K562 (cell line): ENCODE results near the gene PAIP2. TPM values are rescaled to one million over a fixed set of nuclear protein-coding genes. Genes with fewer than 3 reads are reported as not detected.
A peak's percentile ranks its signal among the peaks of the same experiment; 100 is the strongest.

ENCODE experiments used
- ATAC-seq: fragments of 200-7000 bp; cut with Tn5 transposase; 3 replicates; pipeline ENCODE4 v1.9.1; 2020; ENCODE audit warnings: moderate library complexity
- BruUV-seq: library from RNA; stranded (reverse); fragments of 400-500 nt; replicated peaks from 2 replicates; lab custom pipeline; 2021; lab: Mats Ljungman, UMichigan
- CTCF ChIA-PET: fragments of 300-600 bp; formaldehyde crosslinking; extraction: SDS; loops from one replicate; lab custom pipeline; 2021; ENCODE audit warnings: low intra/inter-chr PET ratio; lab: Yijun Ruan, JAX
- POLR2A ChIA-PET: fragments of 300-600, 350-650 bp; sonication (Branson Sonifier 250); formaldehyde crosslinking; extraction: SDS; loops from one replicate; lab custom pipeline; 2021; ENCODE audit warnings: antibody characterized with exemption, inconsistent platforms; lab: Yijun Ruan, JAX
- DNase-seq, 4 experiments: peaks; one replicate each; pipeline versions ENCODE4 v3.0.0 to v3.0.0-alpha.2; 2011 to 2018; ENCODE audit warnings: low spot score in 3 of 4, mixed read lengths in 3 of 4; ENCODE audit errors: extremely low read depth in 1 of 4
- FAIRE-seq: peaks from 2 replicates; lab custom pipeline; 2011; peaks lifted over from hg19 to GRCh38; lab: Jason Lieb, UNC
- H2AFZ ChIP-seq: 2 replicates; pipeline ENCODE4 v1.6.0; 2011; ENCODE audit warnings: low read depth, low read length, control low read depth, inconsistent platforms
- H3K27ac ChIP-seq: fragments of 200-600 bp; 3 replicates; pipeline ENCODE4 v1.8.0; 2011; ENCODE audit warnings: low read depth, mild to moderate bottlenecking, control low read depth, inconsistent platforms, low read length, moderate library complexity, mixed read lengths; ENCODE audit errors: extremely low read depth
- H3K27me3 ChIP-seq, 2 experiments: fragments of 300-600 bp in 1 of 2; 2 replicates in 1 of 2; 3 replicates in 1 of 2; pipeline versions ENCODE4 v1.6.0 to v1.8.0; 2011; ENCODE audit warnings: inconsistent platforms in 2 of 2, low read length in 2 of 2, mild to moderate bottlenecking in 1 of 2, mixed read lengths in 1 of 2, moderate library complexity in 1 of 2; ENCODE audit not compliant: control insufficient read depth in 2 of 2, insufficient read depth in 2 of 2
- H3K36me3 ChIP-seq: fragments of 300-600 bp; 3 replicates; pipeline ENCODE4 v1.8.0; 2011; ENCODE audit warnings: mild to moderate bottlenecking, low read length, inconsistent platforms; ENCODE audit not compliant: control insufficient read depth, insufficient read depth
- H3K4me1 ChIP-seq, 2 experiments: fragments of 200-600 bp in 1 of 2; replicated peaks in 1 of 2; 2 replicates in 1 of 2; 3 replicates in 1 of 2; pipeline versions ENCODE4 v1.5.1 to v1.8.0; 2011; ENCODE audit warnings: inconsistent platforms in 2 of 2, low read length in 2 of 2, mild to moderate bottlenecking in 1 of 2, mixed read lengths in 1 of 2, moderate library complexity in 1 of 2; ENCODE audit not compliant: control insufficient read depth in 2 of 2, insufficient read depth in 2 of 2
- H3K4me2 ChIP-seq: 2 replicates; pipeline ENCODE4 v1.6.1; 2011; ENCODE audit warnings: low read length, control low read depth, inconsistent platforms, mixed read lengths; ENCODE audit not compliant: insufficient read depth
- H3K4me3 ChIP-seq: fragments of 200-600 bp; sonication (generic), shearing (Covaris generic); 2 replicates; pipeline ENCODE4 v1.5.1; 2016; ENCODE audit warnings: control low read depth, inconsistent platforms
- H3K79me2 ChIP-seq: fragments of 200-600 bp; 3 replicates; pipeline ENCODE4 v1.8.0; 2011; ENCODE audit warnings: low read length, inconsistent platforms; ENCODE audit not compliant: control insufficient read depth, insufficient read depth
- H3K9ac ChIP-seq, 2 experiments: 2 replicates each; pipeline versions ENCODE4 v1.6.0 to v1.6.1; 2011; ENCODE audit warnings: low read depth in 2 of 2, low read length in 2 of 2, control low read depth in 1 of 2, inconsistent platforms in 1 of 2, mild to moderate bottlenecking in 1 of 2, mixed read lengths in 1 of 2; ENCODE audit not compliant: insufficient read depth in 1 of 2
- H3K9me1 ChIP-seq: one replicate; pipeline ENCODE4 v1.6.0; 2011; ENCODE audit warnings: inconsistent platforms, mild to moderate bottlenecking, low read length, moderate library complexity; ENCODE audit not compliant: control insufficient read depth, insufficient read depth
- H3K9me3 ChIP-seq: replicated peaks from 2 replicates; pipeline ENCODE4 v1.5.1; 2011; ENCODE audit warnings: low read depth, low read length, inconsistent platforms; ENCODE audit not compliant: control insufficient read depth, insufficient read depth
- H4K20me1 ChIP-seq: replicated peaks from 2 replicates; pipeline ENCODE4 v1.6.1; 2011; ENCODE audit warnings: low read length, inconsistent platforms, mixed read lengths; ENCODE audit not compliant: control insufficient read depth, insufficient read depth
- BRD4 ChIP-seq: fragments of 200-600 bp; sonication (generic); IDR thresholded peaks from 2 replicates; pipeline ENCODE4 v1.6.1; 2017; ENCODE audit warnings: inconsistent platforms
- EP300 ChIP-seq: IDR thresholded peaks from 2 replicates; pipeline ENCODE4 v1.6.1; 2012; ENCODE audit warnings: low read length, improper control_type of control experiment
- ETV1 ChIP-seq: fragments of 450-650 bp; conservative IDR thresholded peaks from 2 replicates; pipeline ENCODE4 v1.6.1; 2016; ENCODE audit warnings: missing genetic modification characterization, control low read depth, low read depth, missing compliant biosample characterization
- FOXK1 ChIP-seq: sonication (generic); formaldehyde crosslinking; IDR thresholded peaks from 2 replicates; pipeline ENCODE4 v1.8.0; 2022; ENCODE audit warnings: missing genetic modification reagents, mild to moderate bottlenecking, borderline replicate concordance
- NFE2 ChIP-seq: IDR thresholded peaks from 2 replicates; pipeline ENCODE4 v1.6.1; 2014; ENCODE audit warnings: antibody characterized with exemption, low read depth
- PHF8 ChIP-seq: fragments of 200-600 bp; sonication (generic); IDR thresholded peaks from 2 replicates; pipeline ENCODE4 v1.6.1; 2012; ENCODE audit warnings: mixed run types, mild to moderate bottlenecking, inconsistent platforms, low read length, moderate library complexity, borderline replicate concordance
- POLR2AphosphoS5 ChIP-seq: IDR thresholded peaks from 2 replicates; pipeline ENCODE4 v1.6.1; 2011; ENCODE audit warnings: mild to moderate bottlenecking, low read depth, low read length, moderate library complexity; ENCODE audit not compliant: control insufficient read depth, insufficient read depth
- RCOR1 ChIP-seq, 2 experiments: IDR thresholded peaks; 2 replicates each; pipeline ENCODE4 v1.6.1; 2012; ENCODE audit warnings: low read depth in 2 of 2, low read length in 2 of 2, borderline replicate concordance in 1 of 2, improper control_type of control experiment in 1 of 2
- SMAD2 ChIP-seq: fragments of 150-350 bp; IDR thresholded peaks from 2 replicates; pipeline ENCODE4 v1.6.1; 2014; ENCODE audit warnings: low read depth, mild to moderate bottlenecking, low read length
- SUPT5H ChIP-seq: fragments of 450-650 bp; IDR thresholded peaks from 2 replicates; pipeline ENCODE4 v1.6.1; 2016
- TSC22D4 ChIP-seq: fragments of 450-650 bp; IDR thresholded peaks from 2 replicates; pipeline ENCODE4 v1.6.1; 2016; ENCODE audit warnings: missing genetic modification characterization, missing biosample characterization, control low read depth
- ZFP30 ChIP-seq: fragments of 250-450 bp; sonication (Bioruptor Pico); IDR thresholded peaks from 2 replicates; pipeline ENCODE4 v1.8.0; 2022; ENCODE audit warnings: moderate library complexity, mild to moderate bottlenecking, inconsistent platforms, borderline replicate concordance
- ZNF41 ChIP-seq: fragments of 250-450 bp; sonication (Bioruptor Pico); conservative IDR thresholded peaks from 2 replicates; pipeline ENCODE4 v1.4.0; 2020; ENCODE audit warnings: mild to moderate bottlenecking
- WGBS: fragments of 100-300 bp; shearing (Covaris generic); methylation state at CpG from one replicate; pipeline ENCODE4 v1.1.6; 2016; ENCODE audit warnings: low coverage, mixed read lengths; ENCODE audit not compliant: insufficient coverage; ENCODE audit errors: missing lambda C conversion rate; 5-methylcytosine and 5-hydroxymethylcytosine counted together
- in situ Hi-C: fragments of 300-500 bp; cut with MboI; formaldehyde crosslinking; loops from 4 replicates; pipeline ENCODE4 v1.15.0; 2018; ENCODE audit warnings: inconsistent platforms, mixed read lengths
- intact Hi-C: fragments of 100-400 bp; cut with micrococcal nuclease; formaldehyde crosslinking; loops from 2 replicates; pipeline ENCODE4 v1.14.2; 2022
- polyA plus RNA-seq, 8 experiments: library from polyadenylated mRNA; depleted of rRNA in 4 of 8; stranded (reverse) in 5 of 8; unstranded in 3 of 8; fragments of >200 nt; fragmentation: Nextera tagmentation in 2 of 8; fragmentation: Illumina TruSeq in 1 of 8; extraction: Ambion mirVana in 2 of 8; extraction: Trizol in 1 of 8; gene quantifications; 2 replicates each; pipeline versions ENCODE4 v1.2.1 to v1.2.3, GENCODE V29; 2011 to 2014; ENCODE audit warnings: inconsistent platforms in 1 of 8, missing spikeins in 1 of 8
- total RNA-seq, 7 experiments: library from RNA; depleted of rRNA in 6 of 7; stranded (reverse); fragments of >200 nt in 6 of 7; fragmentation: Illumina TruSeq in 2 of 7; extraction: Trizol in 2 of 7; gene quantifications; 2 replicates each; pipeline versions ENCODE4 v1.2.1 to v1.2.3, GENCODE V29; 2011 to 2021; ENCODE audit warnings: low replicate concordance in 1 of 7
- TF ChIP-seq, protein P1 (sequence below), 2 experiments: fragments of 450-650 bp; IDR thresholded peaks; 2 replicates each; pipeline ENCODE4 v1.6.1; 2016; ENCODE audit warnings: mild to moderate bottlenecking in 2 of 2, borderline replicate concordance in 1 of 2, low read depth in 1 of 2, moderate library complexity in 1 of 2

Gene PAIP2
- total and polyA plus RNA-seq, 9 of the 15 experiments (the other 6 are each of a cell fraction or from before 2014, with no cell fraction given) = 78.3 to 187 (median 128) TPM

DNA sequence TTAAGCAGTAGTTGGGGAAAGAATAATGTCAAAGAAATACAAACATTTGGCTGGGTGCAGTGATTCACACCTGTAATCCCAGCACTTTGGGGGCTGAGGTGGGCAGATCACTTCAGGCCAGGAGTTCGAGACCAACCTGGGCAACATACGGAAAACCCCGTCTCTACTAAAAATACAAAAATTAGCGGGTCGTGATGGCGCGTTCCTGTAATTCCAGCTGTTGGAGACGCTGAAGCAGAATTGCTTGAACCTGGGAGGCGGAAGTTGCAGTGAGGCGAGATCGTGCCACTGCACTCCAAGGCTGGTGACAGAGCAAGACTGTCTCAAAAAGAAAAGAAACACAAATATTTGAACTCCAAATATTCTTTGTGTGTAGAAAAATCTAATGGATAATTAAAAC is 43.4 kb upstream of the PAIP2 start (continued):
- TF ChIP-seq, protein P1, sequence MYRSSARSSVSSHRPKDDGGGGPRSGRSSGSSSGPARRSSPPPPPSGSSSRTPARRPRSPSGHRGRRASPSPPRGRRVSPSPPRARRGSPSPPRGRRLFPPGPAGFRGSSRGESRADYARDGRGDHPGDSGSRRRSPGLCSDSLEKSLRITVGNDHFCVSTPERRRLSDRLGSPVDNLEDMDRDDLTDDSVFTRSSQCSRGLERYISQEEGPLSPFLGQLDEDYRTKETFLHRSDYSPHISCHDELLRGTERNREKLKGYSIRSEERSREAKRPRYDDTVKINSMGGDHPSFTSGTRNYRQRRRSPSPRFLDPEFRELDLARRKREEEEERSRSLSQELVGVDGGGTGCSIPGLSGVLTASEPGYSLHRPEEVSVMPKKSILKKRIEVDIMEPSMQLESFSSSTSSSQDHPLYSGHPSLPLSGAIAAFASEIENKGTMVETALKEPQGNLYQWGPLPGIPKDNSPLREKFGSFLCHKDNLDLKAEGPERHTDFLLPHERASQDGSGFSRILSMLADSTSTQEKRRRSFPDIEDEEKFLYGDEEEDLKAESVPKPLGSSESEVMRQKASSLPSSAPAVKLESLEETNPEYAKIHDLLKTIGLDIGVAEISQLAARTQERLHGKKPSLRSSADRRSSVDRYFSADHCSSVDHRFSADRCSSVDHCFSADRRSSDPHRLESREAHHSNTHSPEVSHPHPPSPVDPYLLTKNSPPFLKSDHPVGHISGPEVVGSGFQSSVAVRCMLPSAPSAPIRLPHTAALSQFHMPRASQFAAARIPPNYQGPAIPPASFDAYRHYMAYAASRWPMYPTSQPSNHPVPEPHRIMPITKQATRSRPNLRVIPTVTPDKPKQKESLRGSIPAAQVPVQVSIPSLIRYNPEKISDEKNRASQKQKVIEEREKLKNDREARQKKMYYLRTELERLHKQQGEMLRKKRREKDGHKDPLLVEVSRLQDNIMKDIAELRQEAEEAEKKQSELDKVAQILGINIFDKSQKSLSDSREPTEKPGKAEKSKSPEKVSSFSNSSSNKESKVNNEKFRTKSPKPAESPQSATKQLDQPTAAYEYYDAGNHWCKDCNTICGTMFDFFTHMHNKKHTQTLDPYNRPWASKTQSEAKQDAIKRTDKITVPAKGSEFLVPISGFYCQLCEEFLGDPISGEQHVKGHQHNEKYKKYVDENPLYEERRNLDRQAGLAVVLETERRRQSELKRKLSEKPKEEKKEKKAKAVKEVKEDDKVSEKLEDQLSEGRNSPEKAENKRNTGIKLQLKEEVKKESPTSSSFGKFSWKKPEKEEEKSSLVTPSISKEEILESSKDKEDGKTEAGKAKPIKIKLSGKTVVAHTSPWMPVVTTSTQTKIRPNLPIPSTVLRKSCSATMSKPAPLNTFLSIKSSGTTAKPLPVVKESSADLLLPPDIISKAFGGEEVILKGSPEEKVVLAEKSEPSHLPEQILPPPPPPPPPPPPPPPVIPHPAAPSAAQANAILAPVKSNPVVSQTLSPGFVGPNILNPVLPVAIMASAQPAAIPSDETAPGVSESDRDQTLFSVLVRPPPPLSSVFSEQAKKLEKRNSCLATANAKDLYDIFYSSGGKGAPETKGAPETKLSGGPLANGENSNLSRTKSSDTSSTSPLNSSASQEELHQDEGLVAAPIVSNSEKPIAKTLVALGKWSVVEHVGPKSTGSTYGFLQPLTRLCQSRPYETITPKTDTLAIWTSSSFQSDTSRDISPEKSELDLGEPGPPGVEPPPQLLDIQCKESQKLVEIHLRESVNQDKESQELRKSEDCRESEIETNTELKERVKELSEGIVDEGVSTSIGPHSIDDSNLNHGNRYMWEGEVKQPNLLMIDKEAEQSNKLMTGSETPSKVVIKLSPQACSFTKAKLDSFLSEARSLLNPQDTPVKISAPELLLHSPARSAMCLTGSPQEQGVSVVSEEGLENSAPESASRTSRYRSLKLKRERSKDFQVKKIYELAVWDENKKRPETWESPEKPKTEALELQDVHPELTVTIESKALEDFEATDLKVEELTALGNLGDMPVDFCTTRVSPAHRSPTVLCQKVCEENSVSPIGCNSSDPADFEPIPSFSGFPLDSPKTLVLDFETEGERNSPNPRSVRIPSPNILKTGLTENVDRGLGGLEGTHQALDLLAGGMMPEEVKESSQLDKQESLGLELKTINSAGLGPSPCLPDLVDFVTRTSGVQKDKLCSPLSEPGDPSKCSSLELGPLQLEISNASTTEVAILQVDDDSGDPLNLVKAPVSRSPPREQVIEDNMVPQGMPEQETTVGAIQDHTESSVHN (IDR thresholded peaks at IDR 0.05; ENCODE audit: borderline replicate concordance in 1 of 2, low read depth in 1 of 2) = no peak

DNA sequence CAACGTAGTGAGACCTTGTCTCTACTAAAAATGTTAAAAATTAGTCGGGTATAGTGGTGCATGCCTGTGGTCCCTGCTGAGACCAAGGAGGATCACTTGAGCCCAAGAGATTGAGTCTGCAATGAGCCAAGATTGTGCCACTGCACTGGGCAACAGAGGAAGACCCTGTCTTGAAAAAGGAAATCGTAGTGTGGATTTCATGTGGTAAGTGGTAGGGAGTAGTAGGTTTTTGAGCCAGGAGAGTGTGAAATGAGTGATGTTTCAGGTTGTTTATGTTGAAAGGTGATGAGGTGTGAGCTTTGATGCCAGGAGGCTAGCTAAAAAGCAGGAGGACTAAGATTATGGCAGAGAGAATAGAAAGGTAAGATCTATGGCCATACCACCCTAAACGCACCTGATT is 42.2 kb upstream of the PAIP2 start:
- POLR2A ChIA-PET = interaction anchor here (0.7 to 3.0 kb wide), 8 partner anchors 9 to 107 kb away, joined by 3 to 12 read pairs (median 4); no protein-coding TSS in a partner anchor
- ATAC-seq = no peak
- no peak for DNase-seq
- intact Hi-C loops = no loop called here
- no peaks in the 10 kb centered on the region for H3K27me3 ChIP-seq
- H3K9ac ChIP-seq = peak overlapping the region in 1 of 2 experiments; percentile 17; a peak in 1 of 4 replicates
- H3K4me2 ChIP-seq = no peak overlapping the region
- in situ Hi-C loops = no loop called here
- peaks cover 21 to 55% of the 10 kb centered on the region in 2 experiments for H3K4me1 ChIP-seq
- H4K20me1 ChIP-seq = peaks cover 94% of the 10 kb centered on the region
- H3K36me3 ChIP-seq = peaks cover 43% of the 10 kb centered on the region
- H3K9me1 ChIP-seq = peaks cover 2% of the 10 kb centered on the region
- no peak overlapping the region for H3K4me3 ChIP-seq
- peaks cover 100% of the 10 kb centered on the region for H3K79me2 ChIP-seq
- H3K9me3 ChIP-seq = no peaks in the 10 kb centered on the region
- CTCF ChIA-PET = no interaction called here
- no peak overlapping the region for H2AFZ ChIP-seq
- WGBS = 27% methylated on average over 4 of the region's 4 CpGs
- FAIRE-seq = no peak
- BruUV-seq = no TSS peak
- no peak overlapping the region; the same call in 2 of the 3 replicates for H3K27ac ChIP-seq
- TF ChIP-seq BRD4 (no peak), EP300 (no peak), ZNF41 (no peak), POLR2AphosphoS5 (peak; percentile 54; the same call in 1 of the 2 replicates), PHF8 (no peak), ZFP30 (no peak), ETV1 (tag) (no peak), SMAD2 (no peak), TSC22D4 (tag) (no peak), NFE2 (no peak), FOXK1 (CRISPR knock-in tag) (0 out of 2 replicates have a peak, but pooled peaks have one; percentile 21), SUPT5H (0 out of 2 replicates have a peak, but pooled peaks have one; percentile 31), RCOR1 (IDR thresholded peaks at IDR 0.05; ENCODE audit: borderline replicate concordance in 1 of 2, low read depth in 2 of 2, low read length in 2 of 2) (no peak)
